ENCODE results near the gene C9orf72. TPM values are rescaled to one million over a fixed set of nuclear protein-coding genes. Genes with fewer than 3 reads are reported as not detected.

C9orf72 gene
- polyA plus RNA-seq, 1 donor (not counting 4 experiments of a cell fraction or from before 2014, with no cell fraction given) = 7.7 TPM

DNA sequence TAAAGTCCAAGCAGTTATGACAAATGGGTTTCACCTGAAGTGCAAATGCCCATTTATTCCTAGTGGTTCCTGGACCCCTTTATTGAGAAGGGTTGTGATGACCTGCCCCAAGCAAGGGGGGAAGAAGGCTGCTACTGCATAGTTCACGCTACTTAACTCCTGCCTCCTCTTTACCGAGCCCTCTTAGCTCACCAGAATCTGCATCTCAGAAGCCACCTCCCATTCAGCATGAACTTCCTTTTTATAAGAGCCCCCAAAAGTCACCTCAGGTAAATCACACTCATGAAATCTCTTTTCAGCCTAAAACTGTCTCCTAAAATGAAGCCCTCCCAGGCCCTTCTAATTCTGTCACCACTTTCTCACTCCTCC is 26.6 kb upstream of the C9orf72 start:
- Histone ChIP-seq H2AFZ (ENCODE audit: control insufficient read depth, low read length) (no peak overlapping the region), H4K20me1 (ENCODE audit: control insufficient read depth, extremely low read depth, insufficient read depth, low read length) (no peaks in the 10 kb centered on the region), H3K9ac (ENCODE audit: control insufficient read depth, extremely low read depth, insufficient read depth, low read length) (no peak overlapping the region), H3K36me3 (ENCODE audit: control insufficient read depth in 2 of 2, extremely low read depth in 1 of 2, insufficient read depth in 2 of 2, low read length in 2 of 2) (no peaks in the 10 kb centered on the region), H3K9me3 (ENCODE audit: control insufficient read depth, low read depth, low read length) (no peaks in the 10 kb centered on the region), H3K27ac (ENCODE audit: control insufficient read depth, insufficient read depth, low read length) (no peak overlapping the region), H3K27me3 (ENCODE audit: control insufficient read depth, extremely low read depth, insufficient read depth, low read length) (no peaks in the 10 kb centered on the region), H3K4me1 (ENCODE audit: control insufficient read depth, extremely low read depth, insufficient read depth, low read length) (no peaks in the 10 kb centered on the region), H3K4me2 (ENCODE audit: control insufficient read depth, extremely low read depth, insufficient read depth, low read depth, low read length) (no peak overlapping the region), H3K4me3 (ENCODE audit: control insufficient read depth in 2 of 3, extremely low read depth in 1 of 3, insufficient read depth in 2 of 3, low read depth in 1 of 3, low read length in 3 of 3) (no peak overlapping the region), H3K9me1 (ENCODE audit: control insufficient read depth, extremely low read depth, insufficient read depth, low read length) (no peaks in the 10 kb centered on the region), H3K79me2 (ENCODE audit: control insufficient read depth, insufficient read depth, low read length) (no peaks in the 10 kb centered on the region)
- TF ChIP-seq EZH2 (IDR thresholded peaks at IDR 0.05; ENCODE audit: low read length) (no peak), CTCF (optimal IDR thresholded peaks at IDR 0.05 in 1 of 3, IDR thresholded peaks at IDR 0.05 in 1 of 3, conservative IDR thresholded peaks at IDR 0.05 in 1 of 3; ENCODE audit: extremely low read depth in 1 of 3, insufficient read depth in 2 of 3, low read length in 3 of 3) (no peak)
- FAIRE-seq (no peak), DNase-seq (ENCODE audit: low read depth, low spot score) (no peak)
- dilution Hi-C loops (cut with MboI; ENCODE audit: extremely low pct_ligation_motif_present, low sequenced_read_pairs) = no loop called here

GRCh38 chr9:27599102-27599869 is 26.0 kb upstream of the C9orf72 start:
- H3K27ac ChIP-seq (ENCODE audit: control insufficient read depth, insufficient read depth, low read length) = no peak overlapping the region
- H3K27me3 ChIP-seq (ENCODE audit: control insufficient read depth, extremely low read depth, insufficient read depth, low read length) = no peaks in the 10 kb centered on the region
- FAIRE-seq (no peak), DNase-seq (ENCODE audit: low read depth, low spot score) (no peak)
- no peak overlapping the region for H3K4me2 ChIP-seq (ENCODE audit: control insufficient read depth, extremely low read depth, insufficient read depth, low read depth, low read length)
- no peaks in the 10 kb centered on the region for H3K79me2 ChIP-seq (ENCODE audit: control insufficient read depth, insufficient read depth, low read length)
- H3K9ac ChIP-seq (ENCODE audit: control insufficient read depth, extremely low read depth, insufficient read depth, low read length) = no peak overlapping the region
- no peaks in the 10 kb centered on the region for H3K36me3 ChIP-seq (ENCODE audit: control insufficient read depth in 2 of 2, extremely low read depth in 1 of 2, insufficient read depth in 2 of 2, low read length in 2 of 2)
- no peaks in the 10 kb centered on the region for H3K4me1 ChIP-seq (ENCODE audit: control insufficient read depth, extremely low read depth, insufficient read depth, low read length)
- no peak overlapping the region for H2AFZ ChIP-seq (ENCODE audit: control insufficient read depth, low read length)
- no peak for TF ChIP-seq CTCF (optimal IDR thresholded peaks at IDR 0.05 in 1 of 3, IDR thresholded peaks at IDR 0.05 in 1 of 3, conservative IDR thresholded peaks at IDR 0.05 in 1 of 3; ENCODE audit: extremely low read depth in 1 of 3, insufficient read depth in 2 of 3, low read length in 3 of 3)
- no peak for TF ChIP-seq EZH2 (IDR thresholded peaks at IDR 0.05; ENCODE audit: low read length)
- no peaks in the 10 kb centered on the region for H3K9me3 ChIP-seq (ENCODE audit: control insufficient read depth, low read depth, low read length)
- dilution Hi-C loops (cut with MboI; ENCODE audit: extremely low pct_ligation_motif_present, low sequenced_read_pairs) = no loop called here
- H3K4me3 ChIP-seq (ENCODE audit: control insufficient read depth in 2 of 3, extremely low read depth in 1 of 3, insufficient read depth in 2 of 3, low read depth in 1 of 3, low read length in 3 of 3) = no peak overlapping the region
- no peaks in the 10 kb centered on the region for H4K20me1 ChIP-seq (ENCODE audit: control insufficient read depth, extremely low read depth, insufficient read depth, low read length)
- H3K9me1 ChIP-seq (ENCODE audit: control insufficient read depth, extremely low read depth, insufficient read depth, low read length) = no peaks in the 10 kb centered on the region
